Activated CD8-positive, alpha-beta memory T cell treated with anti-CD3 and anti-CD28 coated beads, Interleukin-2, amount 50 U/mL, for 1 hour (primary cell): Measurements from ENCODE around the gene SPINT2.
"Not testable (repeated sequence)": the region's sequence is repeated elsewhere in the genome, so short reads cannot be mapped to it uniquely, and the experiment has no call there.

Experiments used
- DNase-seq: peaks from one replicate; pipeline ENCODE4 v3.0.0-alpha.2; 2020; ENCODE audit errors: extremely low read depth

Gene SPINT2

DNA sequence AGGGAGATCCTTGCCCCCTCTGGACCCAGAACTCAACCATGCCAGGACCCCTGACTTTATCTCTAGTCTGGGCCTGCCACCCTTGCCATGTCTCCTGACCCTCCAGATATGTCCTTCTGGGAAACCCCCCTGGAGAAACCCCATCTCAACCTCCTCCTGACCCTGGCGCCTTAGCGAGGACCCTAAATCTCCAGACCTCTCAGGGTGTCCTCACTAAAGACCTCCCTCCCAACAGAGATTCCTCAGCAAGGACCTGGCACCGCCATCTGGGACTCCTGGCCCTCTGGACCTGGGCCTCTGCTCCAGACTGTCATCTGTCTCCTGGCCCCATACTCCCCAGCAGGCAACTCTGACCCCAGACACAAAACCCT lies 56.6 kb downstream of the SPINT2 start:
- no peak for DNase-seq

DNA sequence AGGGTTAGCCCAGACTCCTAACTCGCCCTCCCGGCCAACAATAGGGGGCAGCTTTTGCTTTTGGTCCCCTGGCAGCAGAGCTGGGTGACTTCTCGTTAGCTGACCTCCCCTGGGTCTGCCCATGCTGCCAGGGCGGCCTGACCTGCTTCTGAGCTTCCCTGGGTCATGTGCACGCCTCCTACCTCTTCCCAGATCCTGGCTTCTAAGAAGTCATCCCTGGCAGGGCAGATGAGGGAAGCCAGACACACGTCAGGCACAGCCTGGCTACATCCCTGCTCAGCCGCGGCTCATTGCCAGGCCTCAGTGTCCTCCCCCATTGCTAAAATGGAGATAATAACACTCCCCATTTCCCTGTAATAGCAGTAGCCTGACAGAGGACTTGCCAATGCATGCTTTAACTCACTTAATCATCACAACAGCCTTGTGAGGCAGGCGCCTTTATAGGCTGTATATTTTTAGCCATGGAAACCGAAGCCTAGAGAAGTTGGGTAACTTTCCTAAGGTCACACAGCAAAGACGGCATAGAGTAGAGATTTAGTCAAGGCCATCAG lies 57.3 kb downstream of the SPINT2 start:
- DNase-seq = no peak

DNA sequence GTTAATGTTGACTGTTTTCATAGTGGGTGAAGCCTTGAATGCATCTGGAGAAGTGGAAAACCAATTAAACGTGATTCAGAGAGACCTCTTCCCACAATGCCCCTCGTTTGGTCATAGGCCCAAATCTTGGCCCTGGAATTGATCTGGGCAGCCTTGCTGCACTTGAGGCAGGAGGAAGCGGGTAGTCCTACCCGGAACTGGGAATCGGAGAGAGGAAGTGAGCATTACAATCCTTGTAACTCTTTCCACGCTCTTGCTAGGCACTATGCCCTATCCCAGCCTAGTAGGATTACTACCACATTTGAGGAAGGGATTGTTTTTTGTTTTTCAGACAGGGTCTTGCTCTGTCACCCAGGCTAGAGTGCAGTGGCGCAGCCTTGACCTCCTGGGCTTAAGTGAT lies 58.9 kb downstream of the SPINT2 start:
- DNase-seq = no peak

- DNase-seq = no peak
Observed at GRCh38 chr19:38324431-38324830, 60.1 kb downstream of the SPINT2 start.

GRCh38 chr19:38326591-38326990 lies 62.2 kb downstream of the SPINT2 start:
- DNase-seq = no peak

DNA sequence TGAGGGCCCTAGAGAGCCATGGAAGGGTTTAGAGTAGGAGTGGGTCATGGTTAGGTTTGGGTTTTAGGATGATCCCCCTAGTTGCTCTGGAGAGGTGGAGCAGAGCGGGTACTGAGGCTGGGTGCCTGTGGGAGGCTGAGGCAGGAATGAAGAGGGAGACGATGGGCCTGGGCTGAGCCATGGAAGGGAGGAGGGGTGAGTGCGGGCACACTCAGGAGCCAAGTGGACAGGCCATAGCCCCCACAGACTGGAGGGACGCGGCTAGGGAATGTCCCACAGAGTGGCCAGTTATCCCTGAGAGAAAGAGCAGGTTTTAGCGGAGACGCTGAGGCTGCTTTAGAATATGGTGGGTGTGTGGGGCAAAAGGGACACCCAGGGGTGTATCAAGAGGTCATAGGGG lies 65.3 kb downstream of the SPINT2 start:
- DNase-seq = no peak

DNA sequence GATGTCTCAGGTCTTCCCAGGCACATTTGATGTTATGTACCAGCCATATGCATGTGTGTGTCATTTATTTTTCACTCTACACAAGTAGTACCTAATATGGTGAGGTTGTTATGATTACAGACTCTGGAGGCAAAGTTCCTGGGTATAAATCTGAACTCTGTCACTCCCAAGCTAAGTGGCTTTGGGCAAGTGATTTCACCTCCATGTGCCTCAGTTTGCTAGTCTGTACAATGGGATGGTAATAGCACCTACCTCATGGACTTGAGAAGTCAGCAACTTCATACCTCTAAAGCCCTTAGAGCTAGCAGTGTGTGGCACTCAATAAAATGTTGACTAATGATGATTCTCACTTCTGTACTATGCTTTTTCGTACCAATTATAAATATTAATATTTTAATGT lies 67.4 kb downstream of the SPINT2 start:
- no peak for DNase-seq

DNA sequence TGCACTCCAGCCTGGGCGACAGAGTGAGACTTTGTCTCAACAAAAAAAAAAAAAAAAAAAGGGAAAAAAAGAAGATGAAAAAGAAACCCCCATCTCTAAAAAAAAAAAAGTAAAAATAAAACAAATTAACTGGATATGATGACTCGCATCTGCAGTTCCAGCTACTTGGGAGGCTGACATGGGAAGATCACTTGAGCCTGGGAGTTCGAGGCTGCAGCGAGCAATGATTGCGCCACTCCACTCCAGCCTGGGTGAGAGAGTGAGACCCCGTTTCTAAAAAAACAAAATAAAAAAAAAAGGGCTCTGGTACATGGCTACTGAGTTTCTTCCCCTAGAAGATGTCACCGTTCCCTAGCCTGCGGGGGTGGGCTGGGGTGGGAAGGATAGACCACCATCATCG lies 68.9 kb downstream of the SPINT2 start:
- DNase-seq = no peak

GRCh38 chr19:38335949-38336637 lies 71.7 kb downstream of the SPINT2 start:
- DNase-seq = peak; percentile 84

DNA sequence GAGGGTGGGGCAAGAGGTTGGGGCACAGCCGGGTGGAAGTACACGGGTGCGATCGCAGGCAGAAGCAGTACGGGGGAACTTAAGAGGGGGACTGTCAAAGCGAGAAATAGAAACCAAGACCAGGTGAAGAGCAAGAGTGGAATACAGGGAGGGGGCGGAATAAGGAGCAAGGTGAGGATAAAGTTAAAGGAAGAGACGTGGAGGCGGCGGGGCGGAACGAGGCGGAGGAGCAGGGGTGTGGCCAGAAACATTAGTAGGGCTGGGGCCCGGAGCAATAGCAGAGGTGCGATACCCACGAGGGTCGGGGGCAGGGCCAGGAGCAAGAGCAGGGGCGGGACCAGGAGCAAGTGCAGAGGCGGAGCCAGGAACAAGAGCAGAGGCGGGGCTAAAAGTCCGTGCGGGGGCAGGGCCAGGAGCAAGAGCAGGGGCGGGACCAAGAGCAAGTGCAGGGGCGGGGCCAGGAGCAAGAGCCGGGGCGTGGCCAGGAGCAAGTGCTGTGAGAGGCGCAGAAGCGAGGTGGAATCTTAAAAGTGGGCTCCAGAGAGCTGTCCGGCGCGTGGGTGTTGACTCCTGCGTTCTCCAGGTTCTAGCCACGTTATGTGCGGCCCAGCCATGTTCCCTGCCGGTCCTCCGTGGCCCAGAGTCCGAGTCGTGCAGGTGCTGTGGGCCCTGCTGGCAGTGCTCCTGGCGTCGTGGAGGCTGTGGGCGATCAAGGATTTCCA lies 72.4 kb downstream of the SPINT2 start:
- DNase-seq = peak; percentile 80

GRCh38 chr19:38337360-38337653 lies 72.9 kb downstream of the SPINT2 start:
- no peak for DNase-seq

GRCh38 chr19:38339011-38339410 lies 74.6 kb downstream of the SPINT2 start:
- not testable (repeated sequence) for DNase-seq

DNA sequence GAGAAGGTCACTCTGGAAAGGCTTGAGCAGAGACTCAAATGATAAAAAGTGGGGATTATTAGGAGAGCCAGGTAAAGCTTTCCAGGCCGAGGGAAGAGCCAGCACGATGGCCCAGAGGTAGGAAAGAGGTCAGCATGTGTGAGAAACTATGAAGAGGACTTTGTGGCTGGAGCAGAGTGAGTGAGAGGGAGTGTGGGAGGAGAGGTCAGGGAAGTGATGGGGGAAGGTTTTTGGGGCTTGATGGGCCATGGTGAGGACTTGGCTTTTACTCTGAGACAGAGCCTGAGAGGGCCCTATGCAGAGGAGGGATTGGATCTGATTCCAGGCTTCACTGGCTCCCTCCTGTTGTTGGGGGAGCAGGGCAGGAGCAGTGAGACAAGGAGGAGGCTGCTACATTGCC lies 76.6 kb downstream of the SPINT2 start:
- DNase-seq = no peak
